H1 (cell line): ENCODE data around the gene INAFM2. TPM values are rescaled to one million over a fixed set of nuclear protein-coding genes. Genes with fewer than 3 reads are reported as not detected.

Experiments
- CTCF ChIA-PET: fragments of 300-600 bp; sonication (Branson Sonifier 250); formaldehyde crosslinking; loops from one replicate; lab custom pipeline; 2021; ENCODE audit not compliant: partially characterized antibody; lab: Charles Lee
- POLR2A ChIA-PET: fragments of 300-600 bp; sonication (Branson Sonifier 250); formaldehyde crosslinking; loops from one replicate; lab custom pipeline; 2021; ENCODE audit warnings: inconsistent platforms; ENCODE audit not compliant: partially characterized antibody; lab: Charles Lee
- DNase-seq, 2 experiments: peaks; one replicate each; pipeline versions ENCODE4 v3.0.0 to v3.0.0-alpha.2; 2010 to 2022; ENCODE audit warnings: low spot score in 2 of 2, low read depth in 1 of 2, mixed read lengths in 1 of 2
- FAIRE-seq: peaks from 2 replicates; lab custom pipeline; 2011; peaks lifted over from hg19 to GRCh38; lab: Jason Lieb, UNC
- H2AFZ ChIP-seq: 2 replicates; pipeline ENCODE4 v1.8.1; 2012; ENCODE audit warnings: low read length, inconsistent platforms
- H2AK5ac ChIP-seq: 2 replicates; pipeline ENCODE4 v1.6.1; 2013; ENCODE audit warnings: low read depth, low read length
- H2BK120ac ChIP-seq: replicated peaks from 2 replicates; pipeline ENCODE3; 2013; ENCODE audit warnings: low read depth, low read length, inconsistent platforms
- H2BK12ac ChIP-seq: 2 replicates; pipeline ENCODE4 v1.6.1; 2013; ENCODE audit warnings: low read depth, low read length
- H2BK15ac ChIP-seq: 2 replicates; pipeline ENCODE4 v1.6.1; 2013; ENCODE audit warnings: low read length
- H2BK20ac ChIP-seq: 2 replicates; pipeline ENCODE4 v1.6.1; 2013; ENCODE audit warnings: low read length
- H2BK5ac ChIP-seq: 2 replicates; pipeline ENCODE4 v1.6.1; 2013; ENCODE audit warnings: low read depth, low read length
- H3K14ac ChIP-seq: 2 replicates; pipeline ENCODE4 v1.6.1; 2013; ENCODE audit warnings: inconsistent platforms; ENCODE audit not compliant: insufficient read length
- H3K18ac ChIP-seq: 2 replicates; pipeline ENCODE4 v1.6.1; 2013; ENCODE audit warnings: low read length; ENCODE audit errors: extremely low read depth
- H3K23ac ChIP-seq: 2 replicates; pipeline ENCODE4 v1.6.1; 2013; ENCODE audit warnings: inconsistent platforms; ENCODE audit not compliant: insufficient read length
- H3K23me2 ChIP-seq: 2 replicates; pipeline ENCODE4 v1.6.1; 2013; ENCODE audit warnings: low read depth, low read length
- H3K27ac ChIP-seq: 2 replicates; pipeline ENCODE4 v1.6.1; 2011; ENCODE audit warnings: low read depth, low read length, inconsistent platforms
- H3K27me3 ChIP-seq, 4 experiments: replicated peaks in 1 of 4; 1 replicate in 1 of 4; 2 replicates in 3 of 4; pipeline versions ENCODE4 v1.6.1 to v1.8.1; 2011 to 2013; ENCODE audit warnings: low read length in 3 of 4, mild to moderate bottlenecking in 3 of 4, inconsistent platforms in 2 of 4, mixed read lengths in 2 of 4, moderate library complexity in 1 of 4; ENCODE audit not compliant: control insufficient read depth in 3 of 4, insufficient read depth in 3 of 4; ENCODE audit errors: extremely low read depth in 1 of 4
- H3K36me3 ChIP-seq, 4 experiments: 2 replicates each; pipeline versions ENCODE4 v1.6.1 to v1.8.1; 2011 to 2013; ENCODE audit warnings: mild to moderate bottlenecking in 4 of 4, low read length in 3 of 4, moderate library complexity in 2 of 4, control low read depth in 1 of 4, inconsistent platforms in 1 of 4; ENCODE audit not compliant: insufficient read depth in 4 of 4, control insufficient read depth in 2 of 4
- H3K4ac ChIP-seq: replicated peaks from 2 replicates; pipeline ENCODE3; 2013; ENCODE audit warnings: low read length, low read depth, mixed read lengths, inconsistent platforms; ENCODE audit not compliant: insufficient read length
- H3K4me1 ChIP-seq, 4 experiments: replicated peaks in 1 of 4; 1 replicate in 1 of 4; 2 replicates in 3 of 4; pipeline versions ENCODE4 v1.6.1 to v1.8.1; 2011 to 2013; ENCODE audit warnings: low read length in 3 of 4, inconsistent platforms in 2 of 4, mixed read lengths in 1 of 4; ENCODE audit not compliant: insufficient read depth in 4 of 4, control insufficient read depth in 3 of 4
- H3K4me2 ChIP-seq, 2 experiments: 2 replicates each; pipeline versions ENCODE4 v1.6.1 to v1.8.1; 2011 to 2013; ENCODE audit warnings: low read depth in 2 of 2, low read length in 2 of 2, control low read depth in 1 of 2, inconsistent platforms in 1 of 2, mild to moderate bottlenecking in 1 of 2; ENCODE audit not compliant: insufficient read depth in 1 of 2
- H3K4me3 ChIP-seq, 4 experiments: fragments of 200-600, 300-600 bp in 1 of 4; sonication (generic), shearing (Covaris generic), sonication (Bioruptor Twin) in 1 of 4; 2 replicates each; pipeline versions ENCODE4 v1.5.1 to v1.8.1; 2011 to 2016; ENCODE audit warnings: low read length in 4 of 4, low read depth in 3 of 4, control low read depth in 2 of 4, inconsistent platforms in 2 of 4, mild to moderate bottlenecking in 2 of 4, mixed read lengths in 1 of 4, moderate library complexity in 1 of 4; ENCODE audit not compliant: insufficient read depth in 2 of 4; ENCODE audit errors: extremely low read depth in 1 of 4
- H3K56ac ChIP-seq: replicated peaks from 2 replicates; pipeline ENCODE3; 2013; ENCODE audit warnings: low read depth, mild to moderate bottlenecking, mixed read lengths, low read length, inconsistent platforms; ENCODE audit not compliant: insufficient read length
- H3K79me1 ChIP-seq: 2 replicates; pipeline ENCODE4 v1.6.1; 2013; ENCODE audit warnings: low read depth, low read length, control low read depth
- H3K79me2 ChIP-seq, 2 experiments: 2 replicates each; pipeline versions ENCODE4 v1.6.1 to v1.8.1; 2012 to 2013; ENCODE audit warnings: low read length in 2 of 2, mild to moderate bottlenecking in 2 of 2, inconsistent platforms in 1 of 2; ENCODE audit not compliant: insufficient read depth in 2 of 2, control insufficient read depth in 1 of 2
- H3K9ac ChIP-seq, 4 experiments: replicated peaks in 1 of 4; 1 replicate in 1 of 4; 2 replicates in 3 of 4; pipeline versions ENCODE4 v1.6.1 to v1.8.1; 2011 to 2013; ENCODE audit warnings: low read depth in 3 of 4, low read length in 3 of 4, control low read depth in 2 of 4, mild to moderate bottlenecking in 2 of 4, moderate library complexity in 2 of 4, inconsistent platforms in 1 of 4; ENCODE audit errors: extremely low read depth in 1 of 4
- H3K9me3 ChIP-seq, 2 experiments: 2 replicates each; pipeline versions ENCODE4 v1.6.1 to v1.8.1; 2012 to 2013; ENCODE audit warnings: mild to moderate bottlenecking in 2 of 2, moderate library complexity in 2 of 2, control low read depth in 1 of 2, inconsistent platforms in 1 of 2, low read depth in 1 of 2, low read length in 1 of 2, mixed read lengths in 1 of 2; ENCODE audit not compliant: insufficient read depth in 2 of 2
- H4K20me1 ChIP-seq, 2 experiments: replicated peaks in 1 of 2; 2 replicates each; pipeline versions ENCODE3 to v1.8.1; 2011 to 2013; ENCODE audit warnings: inconsistent platforms in 2 of 2, low read length in 2 of 2, mild to moderate bottlenecking in 1 of 2; ENCODE audit not compliant: insufficient read depth in 2 of 2, control insufficient read depth in 1 of 2
- H4K5ac ChIP-seq: 2 replicates; pipeline ENCODE4 v1.6.1; 2013; ENCODE audit warnings: low read length, low read depth, mixed read lengths, inconsistent platforms; ENCODE audit not compliant: insufficient read length
- H4K8ac ChIP-seq: 2 replicates; pipeline ENCODE4 v1.8.0; 2013; ENCODE audit warnings: mild to moderate bottlenecking, moderate library complexity, low read length, inconsistent platforms; ENCODE audit not compliant: insufficient read depth; ENCODE audit errors: extremely low read depth
- H4K91ac ChIP-seq: replicated peaks from 2 replicates; pipeline ENCODE3; 2013; ENCODE audit warnings: low read length, mixed read lengths, inconsistent platforms; ENCODE audit not compliant: insufficient read length
- JUN ChIP-seq: IDR thresholded peaks from 2 replicates; pipeline ENCODE4 v1.6.1; 2011; ENCODE audit warnings: low read depth, mild to moderate bottlenecking, improper control_type of control experiment, low read length
- POLR2A ChIP-seq, 2 experiments: IDR thresholded peaks; 1 replicate in 1 of 2; 2 replicates in 1 of 2; pipeline ENCODE4 v1.6.1; 2011; ENCODE audit warnings: low read depth in 2 of 2, low read length in 2 of 2, mild to moderate bottlenecking in 2 of 2; ENCODE audit errors: control extremely low read depth in 1 of 2
- RXRA ChIP-seq: IDR thresholded peaks from 2 replicates; pipeline ENCODE4 v1.6.1; 2011; ENCODE audit warnings: low read depth, mild to moderate bottlenecking, low read length, moderate library complexity; ENCODE audit not compliant: insufficient read depth
- SP2 ChIP-seq: IDR thresholded peaks from 2 replicates; pipeline ENCODE4 v1.6.1; 2012; ENCODE audit warnings: mild to moderate bottlenecking, low read length, inconsistent platforms
- WGBS, 2 experiments: shearing (Covaris generic) in 1 of 2; methylation state at CpG; one replicate each; pipeline versions ENCODE4 v1.1.6 to v1.1.7; 2013 to 2015; ENCODE audit warnings: low lambda C conversion rate in 2 of 2, mixed read lengths in 2 of 2, inconsistent platforms in 1 of 2, low coverage in 1 of 2, missing lambda C conversion rate in 1 of 2; ENCODE audit not compliant: insufficient replicate concordance in 2 of 2, insufficient coverage in 1 of 2, insufficient read length in 1 of 2; ENCODE audit errors: extremely low coverage in 1 of 2, missing lambda C conversion rate in 1 of 2; 5-methylcytosine and 5-hydroxymethylcytosine counted together
- polyA plus RNA-seq, 7 experiments: library from polyadenylated mRNA; depleted of rRNA in 3 of 7; stranded (reverse) in 5 of 7; unstranded in 2 of 7; fragments of >200 nt in 5 of 7; fragments of 200-250 nt in 2 of 7; gene quantifications; 1 replicate in 5 of 7; 2 replicates in 1 of 7; 4 replicates in 1 of 7; pipeline versions ENCODE4 v1.2.1 to v1.2.3, GENCODE V29; 2011 to 2013; ENCODE audit warnings: missing spikeins in 2 of 7, mixed read lengths in 2 of 7
- total RNA-seq: library from RNA; stranded (reverse); fragmentation: NEBNext Ultra II Directional; extraction: Animal tissue kit (Norgen Biotek cat#: 25700); gene quantifications from 2 replicates; pipeline ENCODE4 v1.2.1, GENCODE V29; 2021

Gene INAFM2
- total and polyA plus RNA-seq, 2 of the 8 experiments (the other 6 are each of a cell fraction or from before 2014, with no cell fraction given), result 15.3 to 35.1 TPM

DNA sequence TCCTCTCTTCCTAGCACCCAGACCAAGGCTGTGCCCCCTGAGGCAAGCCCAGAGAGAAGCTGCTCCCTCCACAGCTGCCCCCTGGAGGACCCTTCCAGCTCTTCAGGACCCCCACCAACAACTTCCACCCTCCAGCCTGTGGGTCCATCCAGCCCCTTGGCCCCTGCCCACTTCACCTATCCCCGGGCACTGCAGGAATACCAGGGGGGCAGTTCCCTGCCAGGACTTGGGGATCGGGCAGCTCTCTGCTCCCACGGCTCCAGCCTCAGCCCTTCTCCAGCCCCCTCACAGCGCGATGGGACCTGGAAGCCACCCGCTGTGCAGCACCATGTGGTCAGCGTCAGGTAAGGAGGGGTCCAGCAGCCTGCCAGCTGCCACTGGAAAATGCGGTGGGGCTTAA, 40.1 kb downstream of the INAFM2 start:
- H3K23me2 ChIP-seq, result peaks cover 5% of the 10 kb centered on the region
- H3K4me1 ChIP-seq, result peaks cover 0 to 11% (median 8%) of the 10 kb centered on the region in 4 experiments; a peak in 6 of 7 replicates
- no peak overlapping the region for H4K8ac ChIP-seq
- no peak overlapping the region for H3K56ac ChIP-seq
- no peak overlapping the region for H3K9ac ChIP-seq
- H3K9me3 ChIP-seq, result peaks cover 0 to 3% of the 10 kb centered on the region in 2 experiments; a peak in 1 of 4 replicates
- no peak overlapping the region for H4K5ac ChIP-seq
- no peak overlapping the region for H2BK15ac ChIP-seq
- peaks cover 0 to 3% of the 10 kb centered on the region in 2 experiments for H4K20me1 ChIP-seq
- no peak for FAIRE-seq
- no peak overlapping the region for H3K4me3 ChIP-seq
- POLR2A ChIA-PET, result interaction anchor here (0.7 to 1.3 kb wide), 3 partner anchors 10 to 54 kb away, joined by 3 to 5 read pairs (median 3); no protein-coding TSS in a partner anchor
- DNase-seq, result no peak
- no peak overlapping the region for H2BK12ac ChIP-seq
- H2BK5ac ChIP-seq, result no peak overlapping the region
- H2BK20ac ChIP-seq, result no peak overlapping the region
- peaks cover 2 to 29% (median 19%) of the 10 kb centered on the region in 4 experiments for H3K27me3 ChIP-seq
- H2AFZ ChIP-seq, result no peak overlapping the region
- WGBS, 2 experiments, result 90% methylated on average over 8 of the region's 8 CpGs; no CpG with 5 or more reads in 1 of the 2 experiments
- TF ChIP-seq SP2, result no peak
- no peak for TF ChIP-seq RXRA
- TF ChIP-seq JUN, result no peak
- no peak for TF ChIP-seq POLR2A (IDR thresholded peaks at IDR 0.05; ENCODE audit: control extremely low read depth in 1 of 2, low read depth in 2 of 2, low read length in 2 of 2)
- H4K91ac ChIP-seq, result no peak overlapping the region
- no peaks in the 10 kb centered on the region for H3K79me1 ChIP-seq
- H3K4ac ChIP-seq, result no peak overlapping the region
- CTCF ChIA-PET, result interaction anchor here (0.6 to 13.4 kb wide), 5 partner anchors 16 to 89 kb away, joined by 3 to 452 read pairs (median 5); partner anchors contain the start of genes CCDC9B, DISP2 and PHGR1
- no peaks in the 10 kb centered on the region for H3K36me3 ChIP-seq
- H2BK120ac ChIP-seq, result no peak overlapping the region
- H3K4me2 ChIP-seq, result no peak overlapping the region
- no peaks in the 10 kb centered on the region for H3K79me2 ChIP-seq
- no peak overlapping the region for H2AK5ac ChIP-seq
- no peak overlapping the region for H3K23ac ChIP-seq
- no peak overlapping the region for H3K27ac ChIP-seq
- no peak overlapping the region for H3K18ac ChIP-seq
- no peak overlapping the region for H3K14ac ChIP-seq
